ENCODE results near the gene PTPRB. TPM values are rescaled to one million over a fixed set of nuclear protein-coding genes. Genes with fewer than 3 reads are reported as not detected.

Gene PTPRB
- total RNA-seq, 2 experiments from 2014 or later = not detected

GRCh38 chr12:70467918-70468733 is 169.1 kb downstream of the PTPRB start:
- H3K4me1 Mint-ChIP-seq = no peaks in the 10 kb centered on the region
- H3K27ac Mint-ChIP-seq = no peak overlapping the region
- no peak for ATAC-seq
- H3K27me3 Mint-ChIP-seq = no peaks in the 10 kb centered on the region
- H3K9me3 Mint-ChIP-seq (ENCODE audit: low read depth) = peaks cover 3% of the 10 kb centered on the region
- CTCF ChIA-PET = no interaction called here
- no peak for DNase-seq
- H3K4me3 Mint-ChIP-seq = no peak overlapping the region
- H3K36me3 Mint-ChIP-seq = no peaks in the 10 kb centered on the region

- no peaks in the 10 kb centered on the region for H3K36me3 Mint-ChIP-seq
- no peak for ATAC-seq
- H3K9me3 Mint-ChIP-seq (ENCODE audit: low read depth) = peaks cover 3% of the 10 kb centered on the region
- no peak overlapping the region for H3K4me3 Mint-ChIP-seq
- CTCF ChIA-PET = no interaction called here
- no peaks in the 10 kb centered on the region for H3K4me1 Mint-ChIP-seq
- no peaks in the 10 kb centered on the region for H3K27me3 Mint-ChIP-seq
- no peak for DNase-seq
- no peak overlapping the region for H3K27ac Mint-ChIP-seq
Observed at GRCh38 chr12:70467476-70467875, 169.8 kb downstream of the PTPRB start.

- no peak overlapping the region for H3K27ac Mint-ChIP-seq
- no peaks in the 10 kb centered on the region for H3K4me1 Mint-ChIP-seq
- no peak for ATAC-seq
- H3K27me3 Mint-ChIP-seq = no peaks in the 10 kb centered on the region
- H3K9me3 Mint-ChIP-seq (ENCODE audit: low read depth) = peaks cover 3% of the 10 kb centered on the region
- no peaks in the 10 kb centered on the region for H3K36me3 Mint-ChIP-seq
- CTCF ChIA-PET = no interaction called here
- DNase-seq = no peak
- no peak overlapping the region for H3K4me3 Mint-ChIP-seq
Observed at GRCh38 chr12:70466753-70467152, 170.5 kb downstream of the PTPRB start.
